Measurements from ENCODE around the gene CYP39A1.

GRCh38 chr6:46655803-46656202 is 3.2 kb upstream of the CYP39A1 start:
- TF ChIP-seq, protein P1, sequence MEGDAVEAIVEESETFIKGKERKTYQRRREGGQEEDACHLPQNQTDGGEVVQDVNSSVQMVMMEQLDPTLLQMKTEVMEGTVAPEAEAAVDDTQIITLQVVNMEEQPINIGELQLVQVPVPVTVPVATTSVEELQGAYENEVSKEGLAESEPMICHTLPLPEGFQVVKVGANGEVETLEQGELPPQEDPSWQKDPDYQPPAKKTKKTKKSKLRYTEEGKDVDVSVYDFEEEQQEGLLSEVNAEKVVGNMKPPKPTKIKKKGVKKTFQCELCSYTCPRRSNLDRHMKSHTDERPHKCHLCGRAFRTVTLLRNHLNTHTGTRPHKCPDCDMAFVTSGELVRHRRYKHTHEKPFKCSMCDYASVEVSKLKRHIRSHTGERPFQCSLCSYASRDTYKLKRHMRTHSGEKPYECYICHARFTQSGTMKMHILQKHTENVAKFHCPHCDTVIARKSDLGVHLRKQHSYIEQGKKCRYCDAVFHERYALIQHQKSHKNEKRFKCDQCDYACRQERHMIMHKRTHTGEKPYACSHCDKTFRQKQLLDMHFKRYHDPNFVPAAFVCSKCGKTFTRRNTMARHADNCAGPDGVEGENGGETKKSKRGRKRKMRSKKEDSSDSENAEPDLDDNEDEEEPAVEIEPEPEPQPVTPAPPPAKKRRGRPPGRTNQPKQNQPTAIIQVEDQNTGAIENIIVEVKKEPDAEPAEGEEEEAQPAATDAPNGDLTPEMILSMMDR (IDR thresholded peaks at IDR 0.05): no peak
- TF ChIP-seq POLR2A (IDR thresholded peaks at IDR 0.05): no peak
